OCI-LY3 (cell line): Measurements from ENCODE around the gene RAP1GAP2.

ENCODE experiments used
- EZH2phosphoT487 ChIP-seq: fragments of 200-600 bp; shearing (Covaris generic); IDR thresholded peaks from 2 replicates; pipeline ENCODE4 v1.6.1; 2018; ENCODE audit warnings: antibody characterized with exemption, mixed run types, low read depth
- TF ChIP-seq, protein P1 (sequence below): fragments of 200-600, 300-600 bp; sonication (generic); IDR thresholded peaks from 2 replicates; pipeline ENCODE4 v1.5.1; 2014; ENCODE audit warnings: antibody characterized with exemption, low read length, low read depth

DNA sequence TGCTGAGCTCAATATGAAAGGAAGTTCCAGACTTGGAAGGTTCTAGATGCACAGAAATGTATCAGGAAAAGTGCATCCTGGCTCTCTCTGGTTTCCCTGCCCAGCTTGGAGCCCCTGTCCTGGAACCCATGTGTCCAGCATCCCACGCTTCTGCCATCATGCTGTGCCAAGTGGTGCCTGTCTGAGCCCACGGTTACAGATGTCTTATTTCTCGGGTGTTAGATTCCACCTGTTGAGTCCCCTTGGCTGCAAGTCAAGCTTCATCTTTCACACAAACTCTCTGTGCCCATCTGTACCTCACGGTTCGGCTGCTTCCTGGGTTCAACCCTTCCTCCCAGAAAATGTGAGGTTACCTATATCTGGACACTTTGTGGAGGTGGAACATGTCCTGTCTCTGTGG is 244.6 kb downstream of the RAP1GAP2 start:
- TF ChIP-seq, protein P1, sequence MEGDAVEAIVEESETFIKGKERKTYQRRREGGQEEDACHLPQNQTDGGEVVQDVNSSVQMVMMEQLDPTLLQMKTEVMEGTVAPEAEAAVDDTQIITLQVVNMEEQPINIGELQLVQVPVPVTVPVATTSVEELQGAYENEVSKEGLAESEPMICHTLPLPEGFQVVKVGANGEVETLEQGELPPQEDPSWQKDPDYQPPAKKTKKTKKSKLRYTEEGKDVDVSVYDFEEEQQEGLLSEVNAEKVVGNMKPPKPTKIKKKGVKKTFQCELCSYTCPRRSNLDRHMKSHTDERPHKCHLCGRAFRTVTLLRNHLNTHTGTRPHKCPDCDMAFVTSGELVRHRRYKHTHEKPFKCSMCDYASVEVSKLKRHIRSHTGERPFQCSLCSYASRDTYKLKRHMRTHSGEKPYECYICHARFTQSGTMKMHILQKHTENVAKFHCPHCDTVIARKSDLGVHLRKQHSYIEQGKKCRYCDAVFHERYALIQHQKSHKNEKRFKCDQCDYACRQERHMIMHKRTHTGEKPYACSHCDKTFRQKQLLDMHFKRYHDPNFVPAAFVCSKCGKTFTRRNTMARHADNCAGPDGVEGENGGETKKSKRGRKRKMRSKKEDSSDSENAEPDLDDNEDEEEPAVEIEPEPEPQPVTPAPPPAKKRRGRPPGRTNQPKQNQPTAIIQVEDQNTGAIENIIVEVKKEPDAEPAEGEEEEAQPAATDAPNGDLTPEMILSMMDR = no peak
- TF ChIP-seq EZH2phosphoT487 = no peak
